Osteoblast (primary cell): ENCODE measurements around the gene PPP1R10. TPM values are rescaled to one million over a fixed set of nuclear protein-coding genes. Genes with fewer than 3 reads are reported as not detected.
A peak's percentile ranks its signal among the peaks of the same experiment; 100 is the strongest.

Experiments used
- DNase-seq: peaks from one replicate; pipeline ENCODE4 v3.0.0; 2011; ENCODE audit warnings: low spot score, mixed read lengths; ENCODE audit not compliant: insufficient read length; ENCODE audit errors: missing footprints
- H2AFZ ChIP-seq: 2 replicates; pipeline ENCODE4 v1.6.0; 2011; ENCODE audit warnings: mild to moderate bottlenecking, low read length
- H3K27ac ChIP-seq: 2 replicates; pipeline ENCODE4 v1.5.1; 2011; ENCODE audit warnings: mild to moderate bottlenecking, low read depth, low read length, moderate library complexity
- H3K27me3 ChIP-seq: 2 replicates; pipeline ENCODE4 v1.6.0; 2012; ENCODE audit warnings: mild to moderate bottlenecking, control low read depth, inconsistent platforms, low read length, moderate library complexity; ENCODE audit not compliant: insufficient read depth
- H3K36me3 ChIP-seq: 2 replicates; pipeline ENCODE4 v1.5.1; 2011; ENCODE audit warnings: mild to moderate bottlenecking, low read length, control low read depth, moderate library complexity; ENCODE audit not compliant: insufficient read depth
- H3K4me1 ChIP-seq: 2 replicates; pipeline ENCODE4 v1.5.1; 2011; ENCODE audit warnings: mild to moderate bottlenecking, low read length, control low read depth, moderate library complexity; ENCODE audit not compliant: insufficient read depth
- H3K4me2 ChIP-seq: 2 replicates; pipeline ENCODE4 v1.6.0; 2011; ENCODE audit warnings: mild to moderate bottlenecking, low read length; ENCODE audit not compliant: insufficient read depth
- H3K4me3 ChIP-seq: fragments of 200-600 bp; sonication (generic); 3 replicates; pipeline ENCODE4 v1.5.1; 2012; ENCODE audit warnings: mild to moderate bottlenecking, low read length, inconsistent platforms; ENCODE audit not compliant: insufficient read depth
- H3K79me2 ChIP-seq: 2 replicates; pipeline ENCODE4 v1.6.0; 2012; ENCODE audit warnings: mild to moderate bottlenecking, low read length, control low read depth, inconsistent platforms; ENCODE audit not compliant: insufficient read depth
- H3K9me3 ChIP-seq: 2 replicates; pipeline ENCODE4 v1.5.1; 2011; ENCODE audit warnings: low read depth, low read length, control low read depth
- H4K20me1 ChIP-seq: 2 replicates; pipeline ENCODE4 v1.6.0; 2012; ENCODE audit warnings: mild to moderate bottlenecking, low read length, control low read depth; ENCODE audit not compliant: insufficient read depth
- CTCF ChIP-seq: IDR thresholded peaks from 2 replicates; pipeline ENCODE4 v1.5.1; 2011; ENCODE audit warnings: mild to moderate bottlenecking, low read depth, low read length, moderate library complexity; ENCODE audit errors: extremely low read depth
- total RNA-seq: library from RNA; depleted of rRNA; stranded (reverse); fragments of >200 nt; gene quantifications from 2 replicates; pipeline ENCODE4 v1.2.3, GENCODE V29; 2012

The PPP1R10 gene
- total RNA-seq, 1 donor, result 29.0 TPM

GRCh38 chr6:30651143-30651542 lies 34.1 kb upstream of the PPP1R10 start:
- H2AFZ ChIP-seq, result no peak overlapping the region
- H3K36me3 ChIP-seq, result peaks cover 51% of the 10 kb centered on the region
- H3K9me3 ChIP-seq, result no peaks in the 10 kb centered on the region
- no peaks in the 10 kb centered on the region for H3K27me3 ChIP-seq
- no peak overlapping the region for H3K27ac ChIP-seq
- H3K4me1 ChIP-seq, result peaks cover 9% of the 10 kb centered on the region
- H4K20me1 ChIP-seq, result peaks cover 3% of the 10 kb centered on the region
- H3K4me2 ChIP-seq, result no peak overlapping the region
- peaks cover 27% of the 10 kb centered on the region for H3K79me2 ChIP-seq
- H3K4me3 ChIP-seq, result no peak overlapping the region
- no peak for TF ChIP-seq CTCF
- DNase-seq, result peak; percentile 38

- DNase-seq, result peak; percentile 96
Observed at GRCh38 chr6:30647242-30648116, 30.4 kb upstream of the PPP1R10 start.

GRCh38 chr6:30646450-30647241 lies 29.6 kb upstream of the PPP1R10 start, which contains the start of gene C6orf136:
Gene C6orf136 (plus strand): TSS chr6:30647133. CDS start chr6:30647232, 99 bp downstream.
- H3K36me3 ChIP-seq, result peaks cover 21% of the 10 kb centered on the region
- peak within 1 kb of the TSS; percentile 80 for H2AFZ ChIP-seq
- peaks cover 9% of the 10 kb centered on the region for H3K4me1 ChIP-seq
- peak within 1 kb of the TSS; percentile 73 for H3K4me2 ChIP-seq
- H3K4me3 ChIP-seq, result peak within 1 kb of the TSS; percentile 98
- no peaks in the 10 kb centered on the region for H3K9me3 ChIP-seq
- H4K20me1 ChIP-seq, result peaks cover 3% of the 10 kb centered on the region
- H3K27me3 ChIP-seq, result no peaks in the 10 kb centered on the region
- DNase-seq, result peak; percentile 99
- TF ChIP-seq CTCF, result no peak
- H3K79me2 ChIP-seq, result peaks cover 33% of the 10 kb centered on the region
- peak within 1 kb of the TSS; percentile 44 for H3K27ac ChIP-seq

More at GRCh38 chr6:30647242-30648116, 30.4 kb upstream of the PPP1R10 start:
- Histone ChIP-seq H3K4me1 (peaks cover 9% of the 10 kb centered on the region), H3K27ac (peak overlapping the region; percentile 44), H3K9me3 (no peaks in the 10 kb centered on the region), H3K4me3 (peak overlapping the region; percentile 98), H3K4me2 (peak overlapping the region; percentile 73), H3K36me3 (peaks cover 24% of the 10 kb centered on the region), H4K20me1 (peaks cover 3% of the 10 kb centered on the region), H3K27me3 (no peaks in the 10 kb centered on the region), H3K79me2 (peaks cover 33% of the 10 kb centered on the region), H2AFZ (peak overlapping the region; percentile 80)
- no peak for TF ChIP-seq CTCF
